Measurements from ENCODE around the gene KAT6B.
"Not testable (repeated sequence)": the region's sequence is repeated elsewhere in the genome, so short reads cannot be mapped to it uniquely, and the experiment has no call there.

The KAT6B gene

DNA sequence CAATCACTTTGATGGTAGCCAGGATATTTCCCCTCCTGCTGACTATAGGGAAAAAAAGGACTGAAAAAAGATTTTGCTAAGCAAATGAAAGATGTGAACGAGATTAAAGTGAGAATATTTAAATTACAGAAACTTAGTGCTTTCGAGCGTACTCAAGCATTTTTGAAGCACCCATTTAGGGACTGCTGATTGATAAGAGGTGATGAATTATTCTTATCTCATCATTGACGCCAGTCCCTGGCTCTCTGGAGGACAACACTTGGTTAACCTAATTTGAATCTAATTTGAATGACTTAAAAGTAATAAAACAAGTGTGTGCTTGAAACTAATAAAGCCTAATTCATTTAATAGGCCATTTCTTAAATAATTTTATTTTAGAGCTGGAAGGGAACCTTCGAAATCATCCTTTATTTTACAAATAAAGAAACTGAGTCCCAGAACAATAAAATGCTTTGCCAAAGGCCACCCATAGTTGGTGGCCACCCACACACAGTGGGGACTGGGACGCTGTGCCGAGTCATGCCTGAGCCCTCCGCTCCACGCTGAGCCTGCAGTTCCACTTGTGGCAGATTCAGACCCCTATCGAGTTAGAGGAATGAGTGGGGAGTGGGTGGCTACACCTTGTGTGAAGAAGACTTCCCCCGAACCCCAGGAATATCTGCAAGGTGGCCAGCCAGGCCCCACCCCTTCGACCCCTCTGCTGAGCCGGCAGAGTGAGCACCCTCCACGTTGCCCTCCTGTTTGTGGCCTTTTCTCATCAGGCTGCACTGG is 223.9 kb downstream of the KAT6B start:
- DNase-seq (ENCODE audit: low read depth), result no peak
- H3K4me3 ChIP-seq (ENCODE audit: control insufficient read depth, low read depth, low read length), result no peak overlapping the region
- no peak for TF ChIP-seq CTCF (conservative IDR thresholded peaks at IDR 0.05; ENCODE audit: control insufficient read depth, insufficient read depth, low read depth, low read length)

DNA sequence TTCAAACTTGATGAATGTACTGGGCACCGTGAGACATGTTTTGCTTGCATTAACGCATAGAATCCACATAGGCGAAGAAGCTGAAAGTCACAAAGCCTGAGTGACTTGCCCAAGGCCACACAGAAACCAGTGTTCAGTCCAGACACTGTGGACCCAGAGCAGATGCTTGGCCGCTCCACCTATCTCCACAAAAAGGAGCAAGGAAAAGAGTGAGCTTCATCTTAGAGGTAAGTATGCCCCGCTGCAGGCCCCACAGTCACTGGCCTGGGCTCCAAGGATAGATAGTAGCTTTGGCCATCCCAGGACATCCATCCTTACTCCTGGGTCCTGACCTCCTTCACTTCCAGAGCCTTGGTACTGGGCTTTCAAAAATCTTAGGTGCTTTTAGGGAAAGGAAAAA is 224.9 kb downstream of the KAT6B start:
- DNase-seq (ENCODE audit: low read depth), result no peak
- no peak overlapping the region for H3K4me3 ChIP-seq (ENCODE audit: control insufficient read depth, low read depth, low read length)
- no peak for TF ChIP-seq CTCF (conservative IDR thresholded peaks at IDR 0.05; ENCODE audit: control insufficient read depth, insufficient read depth, low read depth, low read length)

DNA sequence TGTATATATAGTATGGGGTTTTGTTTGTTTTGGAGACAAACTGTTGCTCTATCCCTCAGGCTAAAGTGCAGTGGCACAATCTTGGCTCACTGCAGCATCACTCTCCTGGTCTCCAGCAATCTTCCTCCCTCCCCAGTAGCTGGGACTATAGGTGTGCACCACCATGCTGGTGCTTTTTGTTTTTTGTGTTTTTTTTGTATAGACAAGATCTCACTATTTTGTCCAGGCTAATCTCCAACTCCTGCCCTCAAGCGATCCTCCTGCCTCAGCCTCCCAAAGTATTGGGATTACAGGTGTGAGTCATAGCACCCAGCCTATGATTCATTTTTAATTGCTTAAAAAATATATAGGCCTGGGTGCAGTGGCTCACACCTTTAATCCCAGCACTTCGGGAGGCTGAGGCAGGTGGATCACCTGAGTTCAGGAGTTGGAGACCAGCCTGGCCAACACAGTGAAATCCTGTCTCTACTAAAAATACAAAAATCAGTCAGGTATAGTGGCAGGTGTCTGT is 229.6 kb downstream of the KAT6B start:
- H3K4me3 ChIP-seq (ENCODE audit: control insufficient read depth, low read depth, low read length); DNase-seq (ENCODE audit: low read depth): not testable (repeated sequence)

- TF ChIP-seq CTCF (conservative IDR thresholded peaks at IDR 0.05; ENCODE audit: control insufficient read depth, insufficient read depth, low read depth, low read length), result no peak
- H3K4me3 ChIP-seq (ENCODE audit: control insufficient read depth, low read depth, low read length), result no peak overlapping the region
- no peak for DNase-seq (ENCODE audit: low read depth)
Measured at GRCh38 chr10:75057680-75058079, 231.3 kb downstream of the KAT6B start.

GRCh38 chr10:75058161-75058560 is 231.8 kb downstream of the KAT6B start:
- no peak overlapping the region for H3K4me3 ChIP-seq (ENCODE audit: control insufficient read depth, low read depth, low read length)
- no peak for TF ChIP-seq CTCF (conservative IDR thresholded peaks at IDR 0.05; ENCODE audit: control insufficient read depth, insufficient read depth, low read depth, low read length)
- peak; percentile 72 for DNase-seq (ENCODE audit: low read depth)

DNA sequence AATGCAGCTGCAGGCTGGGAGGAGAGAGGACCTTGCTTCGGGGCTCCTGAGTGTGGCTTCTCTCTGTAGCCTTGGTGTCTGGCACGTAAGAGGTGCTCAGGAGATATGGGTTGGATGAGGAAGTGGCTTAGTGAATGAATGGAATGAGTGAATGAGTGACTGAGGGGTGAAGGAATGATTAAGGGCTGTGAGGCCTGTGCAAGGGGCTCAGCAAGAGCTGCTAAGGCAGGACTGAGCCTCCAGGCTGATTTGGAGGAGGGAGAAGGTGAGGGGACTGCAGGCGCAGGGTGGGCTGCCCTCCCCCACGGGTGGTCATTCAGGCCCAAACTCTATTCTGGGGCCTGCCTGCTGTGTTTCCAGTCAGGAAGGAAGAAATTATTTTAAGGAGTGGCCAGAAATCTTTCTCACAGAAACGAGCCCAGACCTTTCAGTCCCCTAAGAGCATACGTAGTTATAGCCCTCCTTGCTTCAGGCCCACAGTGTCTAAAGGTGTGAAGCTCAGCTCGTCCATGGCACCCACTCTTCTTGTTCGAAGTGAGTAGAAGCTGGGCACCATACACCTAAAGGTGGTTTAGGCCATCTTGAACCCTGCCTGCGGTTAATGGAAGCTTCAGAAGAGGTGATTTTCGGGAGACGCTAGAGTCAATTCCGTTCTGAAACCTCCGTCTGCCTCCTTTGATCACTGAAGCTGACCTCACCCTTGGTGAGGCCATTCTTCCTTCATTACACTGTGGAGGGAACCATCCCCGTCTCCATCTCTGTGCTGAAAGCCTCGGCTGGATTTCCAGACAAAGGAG is 235.5 kb downstream of the KAT6B start:
- no peak for DNase-seq (ENCODE audit: low read depth)
- TF ChIP-seq CTCF (conservative IDR thresholded peaks at IDR 0.05; ENCODE audit: control insufficient read depth, insufficient read depth, low read depth, low read length), result no peak
- no peak overlapping the region for H3K4me3 ChIP-seq (ENCODE audit: control insufficient read depth, low read depth, low read length)
